Ecto neural progenitor cell (in vitro differentiated cells): Measurements from ENCODE around the gene NOM1.
"Not testable (repeated sequence)": the region's sequence is repeated elsewhere in the genome, so short reads cannot be mapped to it uniquely, and the experiment has no call there.

Experiments
- DNase-seq: peaks from one replicate; pipeline ENCODE4 v3.0.0-alpha.2; 2018; ENCODE audit warnings: low spot score

The NOM1 gene

DNA sequence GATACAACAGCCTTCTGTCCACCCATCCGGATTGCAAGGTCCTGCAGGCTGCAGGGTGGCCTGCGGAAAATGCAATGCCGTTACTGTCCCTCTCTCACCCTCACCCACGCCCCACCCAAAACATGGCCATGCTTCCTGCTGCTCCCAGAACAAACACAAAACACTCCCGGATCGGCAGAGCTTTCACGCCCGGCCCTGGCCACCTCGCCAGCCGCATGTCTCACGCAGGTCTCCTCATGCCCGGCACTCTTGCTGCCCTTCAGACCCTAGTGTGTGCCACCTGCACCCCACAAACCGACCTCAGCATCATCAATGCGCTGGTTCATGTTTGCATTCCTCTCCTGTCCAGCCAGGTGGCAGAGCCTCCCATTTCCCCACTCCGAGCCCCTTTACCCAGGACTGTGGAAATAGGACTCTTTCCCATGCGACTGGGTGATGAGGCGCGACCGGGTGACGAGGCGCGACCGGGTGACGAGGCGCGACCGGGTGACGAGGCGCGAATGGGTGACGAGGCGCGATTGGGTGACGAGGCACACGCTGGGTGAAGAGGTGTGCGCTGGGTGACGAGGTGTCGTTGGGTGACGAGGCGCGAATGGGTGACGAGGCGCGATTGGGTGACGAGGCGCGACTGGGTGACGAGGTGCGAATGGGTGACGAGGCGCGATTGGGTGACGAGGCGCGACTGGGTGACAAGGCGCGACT, 8.9 kb upstream of the NOM1 start:
- DNase-seq, result no peak

DNA sequence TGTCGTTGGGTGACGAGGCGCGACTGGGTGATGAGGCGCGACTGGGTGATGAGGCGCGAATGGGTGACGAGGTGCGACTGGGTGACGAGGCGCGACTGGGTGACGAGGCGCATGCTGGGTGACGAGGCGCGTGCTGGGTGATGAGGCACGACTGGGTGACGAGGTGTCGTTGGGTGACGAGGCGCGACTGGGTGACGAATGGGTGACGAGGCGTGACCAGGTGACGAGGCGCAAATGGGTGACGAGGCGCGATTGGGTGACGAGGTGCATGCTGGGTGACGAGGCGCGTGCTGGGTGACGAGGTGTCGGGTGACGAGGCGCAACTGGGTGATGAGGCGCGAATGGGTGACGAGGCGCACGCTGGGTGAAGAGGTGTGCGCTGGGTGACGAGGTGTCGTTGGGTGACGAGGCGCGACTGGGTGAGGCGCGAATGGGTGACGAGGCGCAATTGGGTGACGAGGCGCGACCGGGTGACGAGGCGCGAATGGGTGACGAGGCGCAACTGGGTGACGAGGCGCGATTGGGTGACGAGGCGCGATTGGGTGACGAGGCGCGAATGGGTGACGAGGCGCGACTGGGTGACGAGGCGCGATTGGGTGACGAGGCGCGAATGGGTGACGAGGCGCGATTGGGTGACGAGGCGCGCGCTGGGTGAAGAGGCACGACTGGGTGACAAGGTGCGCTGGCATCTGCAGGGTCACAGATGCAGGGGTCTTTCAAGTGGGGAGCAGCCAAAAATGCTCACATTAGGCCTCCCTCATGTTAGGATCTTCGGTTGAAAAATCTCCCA, 7.9 kb upstream of the NOM1 start:
- DNase-seq, result no peak

DNA sequence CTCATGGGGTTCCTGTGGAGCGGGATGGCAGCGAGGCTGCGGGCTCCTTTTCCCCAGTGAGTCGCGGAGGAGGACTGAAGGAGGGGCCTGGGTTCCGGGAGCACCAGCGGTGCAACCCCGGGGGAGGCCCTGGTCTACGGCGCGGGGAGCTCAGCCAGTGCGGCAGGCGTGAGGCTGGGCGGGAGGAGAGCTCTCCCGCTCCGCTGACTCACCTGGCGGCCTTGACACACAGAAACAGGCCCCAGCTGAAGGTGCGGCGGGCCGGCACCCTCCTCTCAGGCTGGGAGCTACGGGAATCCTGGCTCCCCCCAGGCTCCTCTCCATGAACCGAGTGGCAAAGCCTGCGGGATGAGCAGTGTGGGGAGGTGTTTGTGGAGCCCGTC, 6.8 kb upstream of the NOM1 start:
- no peak for DNase-seq

- no peak for DNase-seq
Measured at GRCh38 chr7:156943091-156944041, 6.1 kb upstream of the NOM1 start.

- DNase-seq, result no peak
Measured at GRCh38 chr7:156944876-156945275, 4.6 kb upstream of the NOM1 start.

DNA sequence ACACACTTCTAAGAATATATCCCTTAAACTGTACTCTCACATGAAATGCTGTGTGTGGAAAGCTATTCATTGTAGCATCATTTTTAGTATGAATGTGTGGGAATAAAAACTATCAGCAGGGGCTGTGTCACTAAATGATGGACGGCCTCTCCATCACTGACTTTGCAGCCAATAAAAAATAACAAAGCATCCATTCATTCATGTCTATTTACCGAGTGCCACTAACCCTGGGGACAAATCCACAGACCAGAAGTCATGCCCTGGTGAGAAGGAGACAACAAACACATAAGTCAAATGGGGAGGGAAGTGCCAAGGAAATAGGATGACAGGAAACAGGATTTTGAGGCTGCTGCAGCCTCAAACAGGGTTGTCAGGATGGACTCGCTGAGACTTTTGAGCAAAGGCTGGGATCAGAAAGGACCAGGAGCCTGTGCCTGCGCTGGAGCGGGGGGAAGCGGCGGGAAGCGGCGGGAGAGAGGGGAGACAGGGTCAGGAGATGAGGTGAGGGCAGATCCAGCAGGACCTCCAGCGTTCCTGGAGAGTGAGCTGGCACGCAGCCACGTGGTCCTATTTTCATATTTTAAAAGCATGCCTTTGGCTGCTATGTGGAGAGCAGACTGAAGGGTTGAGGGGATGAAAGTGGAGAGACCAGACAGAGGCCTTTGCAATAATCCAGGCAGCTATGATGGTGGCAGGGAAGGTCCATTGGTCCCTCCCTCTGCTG, 2.2 kb upstream of the NOM1 start:
- no peak for DNase-seq

DNA sequence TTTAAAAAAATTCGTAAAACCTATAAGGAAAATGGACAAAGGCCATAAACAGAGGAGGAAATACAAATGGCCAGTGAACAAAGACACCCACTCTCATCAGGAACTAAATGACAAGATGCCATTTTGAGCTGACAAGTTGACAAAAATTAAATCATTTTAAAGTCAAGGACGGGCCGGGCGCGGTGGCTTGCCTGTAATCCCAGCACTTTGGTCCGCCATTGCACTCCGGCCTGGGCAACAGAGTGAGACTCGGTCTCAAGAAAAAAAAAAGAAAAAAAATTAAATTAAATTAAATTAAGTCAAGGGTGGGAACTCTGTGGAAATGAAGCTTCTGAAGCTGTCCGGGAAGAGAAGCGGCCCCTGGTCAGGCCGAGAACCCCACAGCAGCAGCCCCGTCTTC, 1.2 kb upstream of the NOM1 start:
- DNase-seq, result no peak

DNA sequence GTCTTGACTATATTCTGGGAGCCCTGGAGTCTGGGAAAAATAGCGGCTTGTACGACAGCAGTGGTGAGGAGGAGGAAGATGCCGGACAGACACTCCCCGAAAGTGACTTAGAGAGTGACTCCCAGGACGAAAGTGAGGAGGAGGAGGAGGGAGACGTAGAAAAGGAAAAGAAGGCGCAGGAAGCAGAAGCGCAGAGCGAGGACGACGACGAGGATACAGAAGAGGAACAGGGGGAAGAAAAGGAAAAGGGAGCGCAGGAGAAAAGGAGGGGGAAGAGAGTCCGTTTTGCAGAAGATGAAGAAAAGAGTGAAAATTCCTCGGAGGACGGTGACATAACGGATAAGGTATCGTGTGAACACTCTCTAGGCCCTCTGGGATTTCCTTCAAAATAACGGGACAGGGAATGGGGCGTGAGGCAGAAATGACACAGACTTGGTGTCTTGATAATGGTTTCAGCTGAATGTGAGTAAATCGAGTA, 908 bp downstream of the NOM1 start:
- DNase-seq, result no peak

DNA sequence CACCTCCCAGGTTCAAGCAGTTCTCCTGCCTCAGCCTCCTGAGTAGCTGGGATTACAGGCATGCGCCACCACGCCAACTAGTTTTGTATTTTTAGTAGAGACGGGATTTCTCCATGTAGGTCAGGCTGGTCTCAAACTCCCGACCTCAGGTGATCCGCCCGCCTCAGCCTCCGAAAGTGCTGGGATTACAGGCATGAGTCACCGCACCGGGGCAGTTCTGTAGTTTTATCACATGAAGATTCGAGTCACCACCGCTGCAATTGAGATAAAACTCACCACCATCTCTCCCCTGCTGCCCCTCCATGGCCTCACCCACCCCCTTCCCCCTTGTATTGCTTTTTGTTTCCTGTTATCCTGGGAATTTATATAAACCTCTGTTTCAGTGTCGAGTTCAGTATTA, 3.7 kb downstream of the NOM1 start:
- DNase-seq, result not testable (repeated sequence)

GRCh38 chr7:156954941-156955340, 5.4 kb downstream of the NOM1 start:
- no peak for DNase-seq

DNA sequence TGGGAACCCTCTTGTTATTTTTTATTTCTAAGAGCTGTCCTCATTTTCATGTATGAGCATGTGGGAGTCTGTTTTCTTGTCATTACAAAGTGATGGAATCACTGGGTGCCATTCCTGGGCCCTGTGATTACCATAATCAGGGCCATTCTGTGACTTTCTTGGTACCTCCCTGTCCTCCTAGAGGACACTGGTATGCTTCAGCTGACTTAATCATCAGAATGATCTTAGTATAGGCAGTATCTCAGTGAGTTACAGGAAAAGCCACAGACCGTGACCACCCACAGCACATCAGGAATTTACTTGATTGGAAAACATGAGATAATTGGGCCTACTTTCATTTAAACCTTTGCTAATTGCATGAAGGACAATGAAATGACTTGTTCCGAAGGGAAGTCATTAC, 7.2 kb downstream of the NOM1 start:
- DNase-seq, result no peak

DNA sequence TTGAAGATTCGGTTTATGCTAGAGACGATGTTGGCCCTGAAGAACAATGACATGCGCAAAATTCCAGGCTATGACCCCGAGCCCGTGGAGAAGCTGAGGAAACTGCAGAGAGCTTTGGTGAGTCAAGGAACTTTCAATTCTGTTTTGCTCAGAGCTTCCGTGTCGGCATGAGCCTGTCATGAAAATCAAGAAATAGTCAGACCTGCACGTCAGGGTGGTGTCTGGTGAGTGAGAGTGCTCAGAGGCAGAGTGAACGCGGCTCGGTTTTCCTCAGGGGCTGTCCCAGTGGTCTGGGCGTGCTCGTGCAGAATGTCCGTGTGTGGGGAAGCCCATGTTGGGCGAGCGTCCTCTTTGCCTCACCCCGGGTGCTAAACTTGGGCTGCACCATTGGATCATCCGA, 12.6 kb downstream of the NOM1 start:
- DNase-seq, result no peak

GRCh38 chr7:156962897-156963296, 13.4 kb downstream of the NOM1 start:
- DNase-seq, result no peak

- no peak for DNase-seq
Measured at GRCh38 chr7:156963472-156963871, 14.0 kb downstream of the NOM1 start.

- DNase-seq, result no peak
Measured at GRCh38 chr7:156964971-156965370, 15.5 kb downstream of the NOM1 start.

DNA sequence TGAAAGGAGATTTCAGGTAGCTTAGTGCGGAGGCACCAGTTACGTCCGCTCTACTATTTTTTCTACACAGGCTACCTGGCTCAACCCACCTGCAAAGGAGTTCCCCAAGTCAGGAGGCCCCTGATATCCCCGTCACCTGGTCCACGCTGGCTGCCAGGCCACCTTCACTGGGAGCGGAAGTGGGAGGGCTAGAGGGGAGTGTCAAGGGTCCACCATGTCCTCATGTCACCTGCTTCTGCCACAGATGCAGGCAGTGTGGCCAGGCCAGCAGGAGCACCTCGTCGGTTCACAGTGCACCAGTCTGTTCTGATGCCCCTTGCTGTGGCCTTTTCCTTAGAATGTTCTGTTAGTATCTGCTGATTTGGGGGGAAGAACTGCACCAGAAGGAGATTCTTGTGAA, 16.9 kb downstream of the NOM1 start:
- DNase-seq, result no peak

DNA sequence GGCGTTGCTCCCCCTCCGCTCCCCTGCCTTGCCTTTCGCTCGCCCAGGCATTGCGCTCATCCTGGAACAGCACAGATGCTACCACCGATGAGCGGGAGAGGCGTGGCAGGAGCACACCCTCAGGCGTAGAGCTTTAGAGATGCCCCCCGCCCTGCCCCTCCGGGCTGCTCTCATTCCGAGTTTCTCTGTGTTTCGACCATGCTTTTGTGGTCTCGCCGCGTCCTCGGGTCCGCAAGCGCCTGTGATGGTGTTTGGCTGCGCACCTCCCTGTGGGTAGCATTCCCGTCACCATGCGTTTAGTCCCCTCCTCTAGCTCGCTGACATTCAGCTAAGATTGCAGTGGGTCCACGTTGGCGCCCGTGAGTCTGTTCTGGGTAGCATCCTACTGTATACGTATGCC, 18.7 kb downstream of the NOM1 start:
- no peak for DNase-seq

DNA sequence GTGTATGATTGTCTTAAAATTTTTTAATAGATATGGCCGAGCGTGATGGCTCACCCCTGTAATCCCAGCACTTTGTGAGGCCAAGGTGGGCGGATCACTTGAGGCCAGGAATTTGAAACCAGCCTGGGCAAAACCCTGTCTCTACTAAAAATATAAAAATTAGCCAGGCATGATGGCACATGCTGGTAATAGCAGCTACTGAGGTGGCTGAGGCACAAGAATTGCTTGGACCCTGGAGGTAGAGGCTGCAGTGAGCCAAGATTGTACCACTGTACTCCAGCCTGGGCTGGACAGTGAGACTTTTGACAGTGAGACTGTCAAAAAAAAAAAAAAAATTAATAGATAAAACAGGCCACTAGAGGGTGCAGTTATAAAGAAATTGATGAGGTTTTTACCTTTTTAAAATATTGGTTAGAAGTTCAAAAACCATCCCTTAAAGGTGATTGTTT, 20.5 kb downstream of the NOM1 start:
- DNase-seq, result no peak

DNA sequence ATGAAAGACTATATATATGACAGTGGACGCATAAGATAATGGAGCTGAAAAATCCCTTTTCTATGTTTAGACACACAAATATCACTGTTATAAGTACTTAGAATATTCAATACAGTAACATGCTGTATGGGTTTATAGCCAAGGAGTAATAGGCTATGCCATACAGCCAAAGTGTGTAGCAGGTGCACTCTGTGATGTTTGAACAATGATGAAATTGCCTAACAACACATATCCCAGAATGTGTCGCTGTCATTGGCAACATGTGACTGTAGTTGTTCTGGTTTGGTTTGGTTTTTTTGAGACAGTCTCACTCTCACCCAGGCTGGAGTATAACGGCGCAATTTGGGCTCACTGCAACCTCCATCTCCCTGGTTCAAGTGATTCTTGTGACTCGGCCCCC, 26.1 kb downstream of the NOM1 start:
- no peak for DNase-seq

DNA sequence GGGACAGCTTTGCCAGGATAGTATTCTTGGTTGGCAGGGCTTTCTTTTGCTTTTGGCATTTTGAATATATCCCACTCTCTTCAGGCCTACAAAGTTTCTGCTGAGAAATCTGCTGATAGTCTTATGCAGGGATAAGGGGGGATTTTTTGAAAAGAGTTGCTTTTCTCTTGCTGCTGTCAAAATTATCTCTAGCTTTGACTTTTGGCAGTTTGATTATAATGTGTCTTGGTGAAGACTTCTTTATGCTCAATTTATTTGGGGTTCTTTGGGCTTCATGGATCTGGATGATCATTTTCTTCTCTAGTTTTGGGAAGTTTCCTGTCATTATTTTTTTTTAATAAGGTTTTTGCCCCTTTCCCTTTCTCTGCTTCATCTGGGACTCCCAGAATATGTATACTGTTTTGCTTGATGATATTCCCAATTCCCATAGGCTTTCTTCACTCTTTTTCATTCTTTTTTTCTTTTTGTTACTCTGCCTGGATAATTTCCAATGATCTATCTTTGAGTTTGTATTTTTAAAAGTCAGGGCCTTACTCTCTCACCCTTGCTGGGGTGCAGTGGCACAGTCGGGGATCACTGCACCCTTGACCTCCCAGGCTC, 29.6 kb downstream of the NOM1 start:
- no peak for DNase-seq

- DNase-seq, result no peak
Measured at GRCh38 chr7:156979711-156980110, 30.2 kb downstream of the NOM1 start.
